PFSK-1 (cell line): ENCODE results near the gene HES4.

Experiments used
- FOXP2 ChIP-seq: optimal IDR thresholded peaks from 2 replicates; pipeline ENCODE3; 2011; ENCODE audit warnings: borderline replicate concordance, control low read depth, inconsistent platforms; ENCODE audit not compliant: insufficient read depth; ENCODE audit errors: extremely low read length, extremely low read depth
- POLR2AphosphoS5 ChIP-seq: IDR thresholded peaks from 2 replicates; pipeline ENCODE4 v1.6.1; 2012; ENCODE audit warnings: low read depth, mild to moderate bottlenecking, control low read depth, low read length, moderate library complexity
- REST ChIP-seq, 2 experiments: IDR thresholded peaks; 2 replicates each; pipeline versions ENCODE4 v1.6.1 to v1.8.0; 2011 to 2012; ENCODE audit warnings: low read depth in 2 of 2, low read length in 2 of 2, control low read depth in 1 of 2, inconsistent platforms in 1 of 2, mild to moderate bottlenecking in 1 of 2, moderate library complexity in 1 of 2; ENCODE audit not compliant: insufficient read depth in 1 of 2
- SIN3A ChIP-seq: IDR thresholded peaks from 2 replicates; pipeline ENCODE4 v1.6.1; 2012; ENCODE audit warnings: mild to moderate bottlenecking, low read length, moderate library complexity, borderline replicate concordance; ENCODE audit not compliant: insufficient read depth
- TAF1 ChIP-seq: IDR thresholded peaks from 2 replicates; pipeline ENCODE4 v1.6.1; 2012; ENCODE audit warnings: low read length, control low read depth, borderline replicate concordance; ENCODE audit not compliant: insufficient read depth

HES4 gene

GRCh38 chr1:974293-974640 lies 25.6 kb downstream of the HES4 start:
- no peak for TF ChIP-seq REST (IDR thresholded peaks at IDR 0.05; ENCODE audit: insufficient read depth in 1 of 2, low read depth in 2 of 2, low read length in 2 of 2)
- TF ChIP-seq TAF1 = no peak
- TF ChIP-seq POLR2AphosphoS5 = no peak
- TF ChIP-seq SIN3A = no peak
- TF ChIP-seq FOXP2 = no peak

- TF ChIP-seq REST (IDR thresholded peaks at IDR 0.05; ENCODE audit: insufficient read depth in 1 of 2, low read depth in 2 of 2, low read length in 2 of 2) (no peak), TAF1 (no peak), POLR2AphosphoS5 (no peak), SIN3A (no peak), FOXP2 (no peak)
These were observed 26.2 kb downstream of the HES4 start for GRCh38 chr1:973459-974292.

GRCh38 chr1:972726-973458 lies 27.0 kb downstream of the HES4 start:
- TF ChIP-seq SIN3A = no peak
- no peak for TF ChIP-seq REST (IDR thresholded peaks at IDR 0.05; ENCODE audit: insufficient read depth in 1 of 2, low read depth in 2 of 2, low read length in 2 of 2)
- TF ChIP-seq TAF1 = no peak
- TF ChIP-seq FOXP2 = no peak
- TF ChIP-seq POLR2AphosphoS5 = no peak

DNA sequence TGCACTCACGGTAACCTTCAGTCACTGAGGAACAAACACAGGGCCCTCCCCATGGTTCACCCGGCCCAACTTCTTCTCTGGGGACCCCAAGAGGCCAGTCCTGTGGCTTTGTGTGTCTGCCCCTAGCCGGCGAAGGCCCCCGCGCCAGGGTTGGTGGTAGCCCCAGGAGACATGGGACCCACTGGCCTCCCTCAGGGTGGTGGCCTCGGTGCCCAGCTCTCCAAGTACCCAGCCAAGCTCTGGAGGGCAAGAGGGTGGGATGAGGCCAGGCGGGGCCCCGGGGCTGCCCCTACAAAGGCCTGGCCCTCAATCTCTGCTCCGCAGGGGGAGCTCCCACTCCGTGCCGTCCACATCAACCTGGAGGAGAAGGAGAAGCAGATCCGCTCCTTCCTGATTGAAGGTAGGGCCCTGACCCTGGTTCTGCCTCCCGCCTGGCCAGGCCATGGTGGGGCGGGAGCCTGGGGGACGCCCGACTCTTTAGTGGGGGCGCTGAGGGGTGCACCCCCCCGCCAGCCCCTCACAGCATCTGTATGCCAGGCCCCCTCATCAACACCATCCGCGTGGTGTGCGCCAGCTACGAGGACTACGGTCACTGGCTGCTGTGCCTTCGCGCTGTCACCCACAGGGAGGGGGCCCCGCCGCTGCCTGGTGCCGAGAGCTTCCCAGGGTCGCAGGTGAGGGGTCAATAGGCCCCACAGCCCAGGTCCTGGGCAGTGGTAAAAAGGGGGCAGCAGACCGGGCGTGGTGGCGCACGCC lies 28.0 kb downstream of the HES4 start:
- TF ChIP-seq TAF1 (no peak), POLR2AphosphoS5 (no peak), REST (IDR thresholded peaks at IDR 0.05; ENCODE audit: insufficient read depth in 1 of 2, low read depth in 2 of 2, low read length in 2 of 2) (no peak), FOXP2 (no peak), SIN3A (no peak)
